NCI-H1048 (cell line): Measurements from ENCODE around the gene BUB3.

Source experiments
- DNase-seq: peaks from one replicate; lab custom pipeline; 2025; lab: John Stamatoyannopoulos, UW

BUB3 gene, protein sequence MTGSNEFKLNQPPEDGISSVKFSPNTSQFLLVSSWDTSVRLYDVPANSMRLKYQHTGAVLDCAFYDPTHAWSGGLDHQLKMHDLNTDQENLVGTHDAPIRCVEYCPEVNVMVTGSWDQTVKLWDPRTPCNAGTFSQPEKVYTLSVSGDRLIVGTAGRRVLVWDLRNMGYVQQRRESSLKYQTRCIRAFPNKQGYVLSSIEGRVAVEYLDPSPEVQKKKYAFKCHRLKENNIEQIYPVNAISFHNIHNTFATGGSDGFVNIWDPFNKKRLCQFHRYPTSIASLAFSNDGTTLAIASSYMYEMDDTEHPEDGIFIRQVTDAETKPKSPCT

DNA sequence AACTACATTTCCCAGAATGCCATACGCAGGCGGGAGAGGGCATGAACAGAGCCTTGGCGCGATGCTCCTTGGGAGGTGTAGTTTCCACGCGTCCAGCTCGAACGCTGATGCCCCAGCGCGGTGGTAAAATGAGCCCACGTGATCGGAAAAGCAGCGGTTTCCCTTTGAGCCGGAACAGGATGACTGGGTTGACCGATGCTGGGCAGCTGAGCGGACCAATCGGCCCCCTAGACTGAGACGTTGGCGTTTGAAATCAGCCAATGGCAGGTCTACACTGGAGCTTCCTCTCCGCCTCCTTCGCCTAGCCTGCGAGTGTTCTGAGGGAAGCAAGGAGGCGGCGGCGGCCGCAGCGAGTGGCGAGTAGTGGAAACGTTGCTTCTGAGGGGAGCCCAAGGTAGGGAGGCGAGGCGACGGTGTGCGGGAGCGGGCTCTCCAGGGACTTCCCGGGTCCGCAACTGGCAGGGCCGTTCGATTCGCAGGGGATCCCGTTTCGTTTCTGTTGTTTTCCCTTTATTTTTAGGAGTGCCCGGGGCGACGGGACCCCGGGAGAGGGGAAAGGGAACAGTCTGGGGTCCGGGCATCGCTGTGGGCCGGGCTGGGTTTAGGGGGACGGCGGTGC is at the start of gene BUB3:
Gene BUB3 (plus strand): TSS at position 311 of the 619 bp plus-strand sequence. CDS start 516 bp downstream, outside the sequence.
- peak; percentile 99 for DNase-seq

DNA sequence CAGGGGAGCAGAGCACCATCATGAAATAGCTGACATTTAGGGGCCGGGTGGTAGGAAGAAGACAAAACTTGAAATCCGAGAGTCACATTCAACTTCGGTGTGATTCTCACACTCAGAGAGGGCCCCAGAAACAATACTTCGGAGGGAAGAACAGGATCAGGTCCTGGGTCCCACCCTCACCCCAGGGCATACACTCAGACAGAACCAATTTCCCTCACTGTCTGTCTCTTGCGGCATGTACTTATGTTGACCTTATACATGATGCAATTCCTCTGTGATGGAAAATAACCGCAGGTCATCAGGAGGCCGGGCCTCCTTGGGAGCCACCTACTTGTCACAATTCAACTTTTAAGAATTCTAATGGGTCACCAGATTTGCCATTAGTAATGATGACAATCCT is 44.7 kb upstream of the BUB3 start:
- no peak for DNase-seq

DNA sequence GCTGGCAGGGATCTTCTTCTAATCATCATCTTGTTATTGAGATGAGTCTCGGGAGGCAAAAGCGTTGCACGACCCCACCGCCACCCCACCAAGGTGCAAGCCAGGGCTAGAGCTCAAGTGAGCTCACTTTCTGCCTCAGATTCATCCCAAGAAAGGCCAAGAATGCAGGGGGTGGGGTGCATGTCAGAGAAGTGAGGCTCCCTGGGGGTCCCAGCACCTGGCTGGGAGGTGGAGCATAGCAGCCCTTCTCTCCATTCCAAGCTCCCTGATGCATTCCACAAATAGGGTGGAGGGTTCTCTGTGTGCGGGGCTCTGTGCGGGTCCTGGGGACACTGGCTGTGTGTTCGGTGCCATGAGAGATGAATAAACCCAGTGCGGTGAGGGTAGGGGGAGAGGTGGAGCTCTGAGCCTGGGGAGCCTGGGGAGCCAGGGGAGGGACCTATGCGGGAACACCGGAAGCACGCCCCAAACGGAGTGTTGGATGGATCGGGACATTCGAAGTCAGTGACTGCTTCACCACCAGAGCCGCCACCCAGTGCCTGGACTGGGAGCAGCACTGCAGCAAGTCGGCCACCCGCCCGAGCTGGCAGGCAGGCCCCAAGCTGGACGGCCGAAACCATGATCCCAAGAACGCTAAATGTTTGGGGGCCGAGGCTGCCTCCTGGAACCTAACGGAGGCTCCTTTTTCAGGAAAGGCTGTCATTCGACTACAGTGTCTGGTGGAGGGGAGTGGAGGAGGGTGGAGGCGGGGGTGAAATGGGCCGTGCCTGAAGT is 36.4 kb upstream of the BUB3 start:
- DNase-seq: no peak

DNA sequence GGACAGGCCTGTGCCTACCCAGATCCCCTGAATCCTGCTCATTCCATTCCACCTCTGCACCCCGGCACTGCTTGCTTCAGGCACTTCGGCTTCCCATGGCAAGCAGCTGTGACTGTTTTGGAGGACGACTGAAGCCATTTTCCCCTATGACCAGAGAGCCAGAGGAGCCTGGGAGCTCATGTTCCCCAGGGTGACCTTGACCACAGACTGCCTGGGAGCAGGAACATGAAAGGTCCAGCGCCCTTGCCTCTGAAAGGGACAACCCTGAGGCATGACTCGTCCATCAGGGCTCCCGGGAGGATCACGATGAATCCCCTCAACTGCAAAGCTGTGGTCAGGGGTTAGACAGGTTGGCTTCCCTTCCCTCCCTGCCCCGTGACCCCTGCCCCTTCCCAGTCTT is 35.1 kb upstream of the BUB3 start:
- no peak for DNase-seq

DNA sequence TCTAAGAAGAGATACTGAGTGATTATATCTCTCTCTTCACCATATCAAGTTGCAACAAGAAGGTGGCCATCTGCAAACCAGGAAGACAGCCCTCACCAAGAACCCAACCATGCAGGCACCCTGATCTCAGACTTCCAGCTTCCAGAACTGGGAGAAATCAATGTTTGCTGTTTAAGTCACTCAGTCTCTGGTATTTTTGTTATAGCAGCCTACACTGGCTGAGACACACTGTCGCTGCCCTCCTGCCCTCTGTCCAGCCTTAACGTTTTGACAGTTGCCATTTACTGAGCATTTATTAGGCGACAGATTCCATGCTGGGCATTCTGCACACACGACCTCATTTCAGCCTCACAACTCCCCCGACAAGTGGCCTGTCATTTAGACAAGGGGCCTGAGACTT is 28.0 kb upstream of the BUB3 start:
- no peak for DNase-seq

DNA sequence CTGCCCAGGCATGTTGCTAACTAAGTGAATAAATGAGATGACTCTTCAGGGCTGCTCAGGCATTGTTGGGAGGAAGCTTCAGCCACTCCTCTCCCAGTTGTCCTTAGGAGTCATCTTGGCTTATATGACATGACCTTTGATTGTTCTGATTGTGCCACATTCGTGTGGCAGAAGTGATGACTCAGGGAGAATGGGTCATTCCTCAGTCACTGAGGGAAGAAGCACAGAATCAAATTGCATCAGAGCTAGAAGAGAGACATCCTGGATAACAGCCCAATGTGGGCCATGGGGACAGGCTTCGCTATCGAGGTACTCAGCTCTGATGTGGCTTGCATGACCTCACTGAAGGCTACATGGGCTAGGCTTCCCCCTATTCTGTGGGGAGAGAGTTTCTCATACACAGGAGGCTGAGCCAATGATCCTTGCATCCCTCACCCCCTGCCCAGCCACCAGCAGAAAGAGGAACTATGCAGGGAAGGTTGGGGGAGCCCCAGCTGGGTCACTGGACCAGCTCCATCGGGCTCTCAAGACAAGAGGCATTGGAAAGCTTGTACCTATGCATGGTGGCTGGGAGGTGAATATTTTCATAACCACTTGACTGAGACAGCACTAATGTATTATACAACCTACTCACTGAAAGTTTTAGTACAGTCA is 24.5 kb upstream of the BUB3 start:
- DNase-seq: no peak

DNA sequence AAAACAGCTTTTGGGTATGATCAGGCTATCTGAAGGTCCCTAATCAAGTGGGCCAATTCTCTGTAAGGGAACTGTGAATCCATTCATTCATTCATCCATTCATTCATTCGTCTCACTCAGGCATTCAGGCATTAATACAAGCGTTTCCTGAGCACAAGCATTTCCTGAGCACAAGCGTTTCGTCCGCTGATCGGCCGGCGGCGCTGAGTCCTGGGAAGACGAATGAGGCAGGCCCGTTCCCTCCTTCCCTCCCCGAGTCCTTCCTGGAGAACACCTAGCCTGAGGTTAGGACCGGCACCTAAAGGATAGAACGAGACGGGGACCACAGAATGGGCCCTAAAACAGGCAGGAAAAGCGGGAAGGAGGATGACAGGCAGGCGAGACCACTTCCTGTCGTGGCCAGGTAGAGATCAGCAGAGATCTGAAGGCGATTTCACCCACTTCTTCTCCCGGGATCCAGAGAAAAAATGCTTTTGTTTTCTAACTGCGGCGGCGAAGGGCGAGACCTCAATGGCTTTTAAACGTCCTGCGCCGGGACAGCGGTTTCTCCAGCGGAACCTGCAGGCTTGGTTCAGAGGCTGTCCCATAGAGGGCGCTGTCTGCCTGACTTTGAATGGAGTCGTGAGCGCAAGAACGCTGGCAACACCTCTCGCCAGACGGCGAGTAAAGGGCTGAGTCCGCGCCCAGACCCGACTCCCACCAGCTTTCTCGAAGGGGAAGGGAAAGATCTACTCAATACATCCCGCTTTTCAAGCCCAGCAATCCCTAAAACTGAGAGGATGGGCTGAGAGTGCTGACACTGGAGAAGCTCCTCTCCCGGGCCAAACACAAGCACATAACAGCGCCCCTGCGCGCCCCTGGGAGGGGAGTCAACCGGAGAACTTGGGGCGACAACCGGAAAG is 21.4 kb upstream of the BUB3 start:
- peak; percentile 48 for DNase-seq

DNA sequence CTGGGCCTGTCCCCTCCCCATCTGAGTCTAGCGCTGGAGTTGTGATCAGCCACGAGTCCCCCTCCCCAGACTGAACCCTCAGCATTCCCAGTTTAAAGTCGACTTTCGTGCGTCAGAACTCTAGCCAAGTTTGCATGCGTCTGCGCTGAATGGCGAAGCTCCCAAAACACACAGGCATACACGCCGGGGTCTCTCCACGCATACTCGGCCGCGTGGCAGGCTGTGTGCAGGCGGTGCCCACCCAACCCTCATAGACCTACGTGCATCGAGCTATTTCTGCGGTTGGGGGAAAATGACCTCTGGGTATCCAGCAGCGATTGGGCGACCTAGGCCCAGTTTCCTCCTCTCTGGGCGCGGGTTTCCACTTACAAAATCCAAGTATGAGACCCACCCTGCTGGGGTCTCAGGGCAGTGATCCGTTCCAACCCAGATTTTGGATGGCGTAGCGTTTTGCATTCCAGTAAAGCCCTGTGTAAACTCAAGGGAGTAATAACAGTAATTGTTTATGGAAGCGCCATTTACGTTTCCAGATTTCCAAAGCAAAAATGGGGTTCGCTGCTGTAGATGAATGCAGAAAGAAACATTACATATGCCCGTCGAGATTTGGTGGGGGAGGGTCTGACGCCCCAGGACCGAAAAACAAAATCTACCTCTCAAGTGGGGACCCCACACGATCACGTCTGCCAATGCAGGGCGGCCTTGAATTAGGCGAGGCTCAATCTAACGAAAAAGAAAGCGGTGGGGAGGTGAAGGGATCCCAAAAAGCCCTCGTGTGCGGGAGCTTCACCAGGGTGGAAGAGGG is 20.5 kb upstream of the BUB3 start:
- no peak for DNase-seq

DNA sequence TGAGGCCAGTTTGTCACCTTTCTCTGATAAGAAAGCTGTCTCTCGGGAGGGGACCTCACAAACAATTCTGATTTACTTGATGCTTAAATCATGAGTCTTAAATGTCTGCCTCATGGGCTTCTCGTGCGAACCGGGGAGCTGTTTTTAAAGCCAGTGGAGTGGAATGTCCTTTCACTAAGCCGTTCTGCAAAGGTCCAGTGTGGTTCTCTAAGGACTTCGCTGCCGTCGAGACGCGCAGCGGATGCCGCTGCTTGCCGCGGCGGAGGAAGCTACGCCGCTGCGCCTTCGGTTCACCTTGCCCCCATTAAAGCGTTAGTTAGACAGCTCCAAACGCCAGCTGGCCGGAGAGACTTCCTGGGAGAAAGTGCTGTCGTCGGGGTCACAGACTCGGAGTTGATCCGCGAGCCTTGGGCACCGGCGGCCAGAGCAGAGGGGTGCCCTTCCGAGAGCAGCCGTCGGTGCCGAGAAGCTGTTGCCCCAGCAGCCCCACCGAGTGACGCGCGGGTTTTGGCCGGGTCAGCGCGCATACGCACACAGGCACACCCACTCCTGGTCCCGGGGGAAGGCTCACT is 19.8 kb upstream of the BUB3 start:
- DNase-seq: no peak

DNA sequence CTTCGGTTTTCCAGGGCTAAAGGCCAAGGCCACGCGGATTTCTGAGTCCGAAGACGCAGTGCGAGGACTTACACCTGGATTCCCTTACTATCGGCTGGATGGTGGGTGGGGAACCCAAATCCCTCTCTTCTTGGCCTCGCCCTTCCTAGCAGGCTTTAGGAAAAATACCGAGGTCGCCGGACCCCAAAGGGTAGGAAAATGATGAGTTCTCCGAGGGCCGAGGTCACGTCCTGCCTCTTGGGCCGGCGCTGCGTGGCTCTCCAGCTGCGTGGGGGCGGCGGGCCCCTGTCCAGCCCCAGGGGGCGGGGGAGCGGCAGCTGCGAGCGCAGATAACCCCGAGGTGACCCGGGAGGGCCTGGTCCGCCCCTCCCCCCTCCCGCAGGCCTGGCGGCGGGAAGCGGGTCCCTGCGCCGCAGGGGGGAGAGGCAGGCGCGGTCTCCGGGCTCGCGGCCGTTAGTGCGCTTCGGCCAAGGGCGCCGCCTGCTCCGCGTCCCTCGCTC is 19.2 kb upstream of the BUB3 start:
- no peak for DNase-seq

DNA sequence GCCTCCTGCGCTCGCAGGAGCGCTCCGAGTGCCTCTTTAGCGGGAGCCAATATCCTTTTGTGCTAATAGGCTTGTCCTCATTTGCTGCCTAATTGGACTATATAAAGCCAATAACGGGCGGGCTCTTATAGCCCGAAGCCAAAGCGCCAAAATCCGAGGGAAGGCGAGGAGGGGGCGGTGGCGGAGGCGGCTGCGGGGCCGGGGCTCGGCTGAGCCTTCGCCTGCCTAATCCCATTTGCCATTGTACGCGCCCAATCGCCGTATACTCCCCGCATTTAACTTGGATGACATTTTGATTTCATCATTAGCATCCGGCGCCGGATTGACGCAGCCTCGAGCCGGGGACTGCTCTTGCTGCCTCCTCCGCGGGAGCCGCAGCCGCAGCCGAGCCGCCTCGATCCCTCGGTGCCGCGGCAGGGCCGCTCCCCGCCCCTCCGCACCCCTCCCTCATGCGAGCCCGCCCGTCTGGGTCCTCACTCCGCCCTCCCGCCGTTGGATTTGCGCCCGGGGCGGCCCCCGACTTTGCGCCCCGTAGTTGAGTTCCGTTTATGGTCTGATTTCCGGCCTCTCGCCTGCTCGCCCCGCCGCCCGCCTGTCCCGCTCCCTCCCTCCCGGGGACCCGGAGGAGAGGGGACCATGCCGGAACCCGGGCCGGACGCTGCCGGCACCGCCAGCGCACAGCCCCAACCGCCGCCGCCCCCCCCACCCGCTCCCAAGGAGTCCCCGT is 18.6 kb upstream of the BUB3 start, which contains the start of gene HMX3:
Gene HMX3 (plus strand): TSS at position 556 of the 727 bp plus-strand sequence. CDS start 81 bp downstream, at position 637.
- peak; percentile 77 for DNase-seq

DNA sequence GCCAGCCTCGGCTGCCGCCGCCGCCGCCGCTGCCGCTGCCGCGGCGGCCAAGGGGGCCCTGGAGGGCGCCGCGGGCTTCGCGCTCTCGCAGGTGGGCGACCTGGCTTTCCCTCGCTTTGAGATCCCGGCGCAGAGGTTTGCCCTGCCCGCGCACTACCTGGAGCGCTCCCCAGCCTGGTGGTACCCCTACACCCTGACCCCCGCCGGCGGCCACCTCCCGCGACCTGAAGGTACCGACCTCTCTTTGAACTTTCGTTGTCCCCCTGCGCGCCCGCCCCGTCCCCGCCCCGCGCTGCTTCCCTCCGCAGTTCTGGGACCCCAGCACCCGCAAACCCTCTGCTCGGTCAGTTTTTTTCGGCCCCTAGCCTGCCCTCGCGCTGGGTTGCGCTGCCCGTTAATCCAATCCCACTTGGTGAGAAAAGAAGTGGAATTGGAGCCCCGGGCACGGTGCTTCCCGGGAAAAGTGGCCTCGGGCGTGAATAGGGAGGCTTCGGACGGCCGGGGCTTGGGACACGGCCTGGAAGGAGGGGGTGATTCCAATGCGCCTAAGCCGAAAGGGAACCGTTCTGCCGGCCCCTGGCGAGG is 17.9 kb upstream of the BUB3 start:
- DNase-seq: no peak

DNA sequence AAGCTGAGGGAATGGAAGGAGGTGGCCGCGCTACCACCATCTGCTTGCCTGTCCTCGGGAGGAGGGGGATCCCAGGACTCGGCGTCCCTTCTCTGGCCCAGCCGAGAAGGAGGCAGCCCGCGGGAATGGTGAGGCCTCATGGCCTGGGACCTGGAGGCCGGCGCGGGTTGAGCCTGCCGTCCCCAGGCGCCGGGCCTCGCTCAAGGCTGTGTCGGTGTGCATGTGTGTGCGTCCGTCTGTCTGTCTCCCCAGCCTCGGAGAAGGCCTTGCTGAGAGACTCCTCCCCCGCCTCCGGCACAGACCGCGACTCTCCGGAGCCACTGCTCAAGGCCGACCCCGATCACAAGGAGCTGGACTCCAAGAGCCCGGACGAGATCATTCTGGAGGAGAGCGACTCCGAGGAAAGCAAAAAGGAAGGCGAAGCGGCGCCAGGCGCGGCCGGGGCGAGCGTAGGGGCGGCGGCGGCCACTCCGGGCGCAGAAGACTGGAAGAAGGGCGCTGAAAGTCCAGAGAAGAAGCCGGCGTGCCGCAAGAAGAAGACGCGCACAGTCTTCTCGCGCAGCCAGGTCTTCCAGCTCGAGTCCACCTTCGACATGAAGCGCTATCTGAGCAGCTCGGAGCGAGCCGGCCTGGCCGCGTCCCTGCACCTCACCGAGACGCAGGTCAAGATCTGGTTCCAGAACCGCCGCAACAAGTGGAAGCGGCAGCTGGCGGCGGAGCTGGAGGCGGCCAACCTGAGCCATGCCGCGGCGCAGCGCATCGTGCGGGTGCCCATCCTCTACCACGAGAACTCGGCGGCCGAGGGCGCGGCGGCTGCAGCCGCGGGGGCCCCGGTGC is 17.2 kb upstream of the BUB3 start:
- DNase-seq: no peak

DNA sequence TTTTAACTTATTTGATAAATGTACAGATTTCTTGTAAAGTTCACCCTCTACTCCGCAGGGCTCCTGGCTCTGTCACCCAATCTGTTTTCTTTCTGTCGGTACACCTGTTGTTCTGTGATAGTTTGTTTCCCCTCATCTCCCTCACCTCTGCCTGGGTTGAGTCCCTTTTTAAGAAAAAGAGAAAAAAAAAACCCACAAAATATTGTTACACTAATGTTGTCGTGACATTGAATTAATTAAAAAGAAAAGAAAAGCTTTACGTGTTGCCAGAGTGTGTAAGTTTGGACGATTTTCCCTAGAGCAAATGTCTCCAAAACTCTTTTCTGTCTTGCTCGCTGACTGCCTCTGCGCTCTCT is 15.1 kb upstream of the BUB3 start:
- DNase-seq: no peak

DNA sequence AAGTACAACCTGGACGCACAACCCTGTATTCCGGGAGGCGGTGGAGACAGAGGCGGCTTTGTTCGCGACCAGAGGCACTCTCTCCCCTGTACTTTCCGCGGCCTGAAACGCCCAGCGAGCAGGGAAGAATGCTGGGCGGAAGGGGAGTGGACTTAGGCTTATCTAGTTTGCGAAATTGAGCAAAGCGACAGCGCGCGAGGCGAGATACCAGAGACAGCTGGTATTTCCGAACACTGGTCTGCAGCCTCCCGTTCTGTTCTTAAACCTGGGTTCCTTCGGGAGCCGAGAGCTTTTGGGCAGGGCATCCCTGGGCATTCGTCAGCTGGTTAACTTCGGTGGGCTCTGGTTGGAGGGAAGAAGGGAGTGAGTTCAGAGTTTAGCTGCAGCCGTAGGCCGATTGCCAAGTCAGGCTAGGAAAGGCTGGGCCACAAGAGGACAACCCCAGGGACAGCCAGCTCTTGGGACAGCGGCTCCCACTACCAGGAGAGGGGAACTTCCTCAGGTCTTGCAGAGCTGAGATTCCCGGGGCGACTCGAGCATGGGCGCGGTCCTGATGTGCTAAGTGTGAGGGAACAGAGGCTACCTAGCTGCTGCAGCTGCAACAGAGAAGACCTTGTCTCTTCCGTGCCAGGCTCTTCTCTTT is 14.6 kb upstream of the BUB3 start:
- DNase-seq: peak; percentile 83

DNA sequence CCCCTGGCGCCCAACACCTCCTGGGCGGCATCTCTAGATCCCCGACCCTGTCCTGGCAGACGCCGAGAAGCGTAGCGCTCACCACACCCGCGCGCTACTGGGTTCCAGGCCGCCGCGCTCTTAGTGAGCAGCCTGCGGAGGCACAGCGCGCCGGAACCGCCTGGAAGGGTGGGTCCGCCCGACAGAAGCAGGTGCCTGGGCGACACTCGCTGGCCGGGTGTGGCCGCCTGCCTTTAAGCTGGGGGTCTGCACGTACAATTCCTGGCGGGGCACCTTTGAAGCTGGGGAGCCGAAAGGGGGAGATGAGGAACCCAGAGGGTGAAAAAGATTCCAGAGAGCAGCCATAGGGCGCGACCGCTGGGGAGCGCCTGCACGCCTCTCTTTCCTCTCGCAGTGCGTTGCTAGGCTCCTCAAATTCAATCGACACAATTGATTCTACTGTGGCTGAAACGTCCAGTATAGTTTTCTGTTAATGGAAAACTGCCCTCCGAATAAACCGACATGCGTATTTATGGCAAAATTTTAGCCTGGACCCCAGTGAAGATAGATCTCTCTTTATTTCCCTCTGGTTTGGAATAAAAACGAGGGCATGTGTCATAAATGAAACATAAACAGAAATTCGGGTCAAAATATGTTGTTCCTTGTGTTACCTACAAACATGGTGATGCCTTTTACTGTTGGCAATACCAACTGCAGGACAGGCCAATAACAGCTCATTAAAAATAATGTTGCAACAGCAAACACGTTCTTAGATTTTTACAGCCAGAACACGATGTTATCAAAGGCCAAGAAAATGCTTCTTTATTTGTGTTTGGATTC is 13.8 kb upstream of the BUB3 start:
- DNase-seq: no peak

DNA sequence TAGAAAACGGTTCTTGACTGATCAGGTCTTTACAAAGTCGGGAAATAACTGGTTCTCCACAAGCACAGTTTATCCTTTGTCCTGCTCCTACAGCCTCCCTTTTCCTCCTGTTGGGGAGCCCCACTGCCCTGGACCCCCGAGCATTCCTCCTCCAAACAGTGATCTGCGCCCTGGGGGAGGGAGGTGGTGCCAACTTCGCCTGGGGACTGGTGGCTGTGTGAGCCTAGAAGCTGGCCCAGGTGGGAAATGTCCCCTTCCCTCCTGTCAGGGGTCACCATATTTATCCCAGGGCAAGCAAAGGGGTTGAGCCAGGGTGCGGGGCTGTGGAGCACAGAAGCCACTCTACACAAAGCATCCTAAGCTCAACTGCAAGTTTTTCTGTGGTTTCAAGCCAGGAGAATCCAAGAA is 13.2 kb upstream of the BUB3 start:
- no peak for DNase-seq
